ENCODE data around the gene EXOSC5. TPM values are rescaled to one million over a fixed set of nuclear protein-coding genes. Genes with fewer than 3 reads are reported as not detected.
"Not testable (repeated sequence)": the region's sequence is repeated elsewhere in the genome, so short reads cannot be mapped to it uniquely, and the experiment has no call there.

EXOSC5 gene
- total RNA-seq, 1 experiment from 2014 or later, result 25.2 TPM

DNA sequence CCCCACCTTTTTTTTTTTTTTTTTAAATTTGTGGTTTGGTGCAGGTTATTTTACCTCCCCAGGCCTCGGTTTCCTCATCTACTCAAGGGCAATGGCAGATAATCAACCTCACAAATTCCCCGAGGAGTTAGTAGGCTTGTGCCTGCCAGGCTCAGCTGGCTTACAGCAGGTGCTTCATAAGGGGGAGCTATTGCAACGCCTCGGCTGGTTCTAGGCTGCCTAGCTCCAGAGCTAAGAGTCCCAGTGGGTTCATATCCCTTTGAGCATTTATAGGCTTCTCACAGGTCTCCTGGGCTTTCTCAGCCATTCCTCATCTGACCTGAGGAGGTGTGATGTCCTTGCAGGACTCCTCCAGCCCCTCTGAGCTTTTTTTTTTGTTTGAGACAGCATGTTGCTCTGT lies 11.1 kb upstream of the EXOSC5 start:
- DNase-seq (ENCODE audit: low read depth), result no peak

- DNase-seq (ENCODE audit: low read depth), result no peak
Measured at GRCh38 chr19:41407271-41407670, 10.1 kb upstream of the EXOSC5 start.

DNA sequence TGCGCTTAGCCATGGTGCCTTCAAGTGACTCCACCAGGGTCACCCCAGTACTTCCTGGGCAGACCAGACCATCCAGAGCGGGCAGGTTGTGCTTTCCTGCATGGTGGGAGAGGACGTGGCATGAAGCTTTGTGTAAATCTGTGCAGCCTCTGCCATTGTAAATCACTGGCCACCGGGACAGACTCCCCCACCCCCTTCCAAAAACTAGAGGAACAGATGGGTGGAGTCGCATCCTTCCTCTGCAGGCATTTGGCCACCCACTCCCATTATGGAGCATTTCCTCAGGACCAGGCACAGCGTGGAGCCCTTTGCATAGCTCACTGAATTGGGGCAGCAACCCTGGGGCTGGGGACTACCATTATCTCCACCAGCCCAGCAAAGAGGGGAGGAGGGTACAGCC lies 8.6 kb upstream of the EXOSC5 start:
- no peak for DNase-seq (ENCODE audit: low read depth)

- DNase-seq (ENCODE audit: low read depth), result no peak
Measured at GRCh38 chr19:41403181-41403970, 6.2 kb upstream of the EXOSC5 start.

GRCh38 chr19:41402010-41402409 lies 4.9 kb upstream of the EXOSC5 start:
- DNase-seq (ENCODE audit: low read depth), result no peak

GRCh38 chr19:41401483-41401882 lies 4.3 kb upstream of the EXOSC5 start:
- DNase-seq (ENCODE audit: low read depth), result no peak

- no peak for DNase-seq (ENCODE audit: low read depth)
Measured at GRCh38 chr19:41399525-41399924, 2.4 kb upstream of the EXOSC5 start.

DNA sequence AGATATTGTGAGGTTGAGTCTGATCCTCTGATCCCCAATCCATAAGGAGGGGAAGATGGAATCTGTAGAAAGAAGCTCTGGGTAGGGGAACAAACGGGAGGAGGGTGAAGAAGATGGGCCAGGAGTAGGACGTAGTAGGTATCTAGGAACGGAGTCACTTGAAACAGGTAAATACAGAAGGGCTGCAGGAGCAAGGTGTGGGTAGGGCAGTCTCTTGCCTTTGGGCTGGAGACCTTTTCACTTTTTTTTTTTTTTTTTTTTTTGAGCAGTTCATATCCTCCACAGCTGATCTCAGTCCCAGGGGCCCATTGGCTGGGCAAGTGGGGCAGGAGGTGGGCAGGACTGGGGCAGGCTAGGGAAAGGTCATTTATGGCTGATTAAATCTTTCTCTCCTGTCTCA lies 1.9 kb upstream of the EXOSC5 start:
- no peak for DNase-seq (ENCODE audit: low read depth)

DNA sequence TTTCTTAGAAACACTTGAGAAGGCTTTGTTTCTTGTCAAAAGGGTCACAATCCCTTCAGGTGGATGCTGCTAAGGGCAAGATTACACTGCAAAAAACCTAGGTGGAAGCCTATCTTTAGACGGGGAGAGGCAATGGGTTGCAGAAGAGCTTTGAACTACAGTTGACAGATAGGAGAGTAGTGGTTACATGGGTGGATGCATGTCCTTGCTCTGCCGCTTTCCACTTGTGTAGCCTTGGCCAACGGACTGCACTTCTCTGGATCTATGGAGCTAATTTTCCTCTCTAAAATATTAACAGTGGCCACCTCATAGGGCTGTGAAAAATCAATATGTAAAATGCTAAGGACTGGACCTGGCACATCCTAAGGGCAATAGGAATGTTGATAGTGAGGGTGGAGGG lies 1.4 kb upstream of the EXOSC5 start:
- no peak for DNase-seq (ENCODE audit: low read depth)

- DNase-seq (ENCODE audit: low read depth), result no peak
Measured at GRCh38 chr19:41398050-41398418, 875 bp upstream of the EXOSC5 start.

GRCh38 chr19:41395355-41395754 lies 1.8 kb downstream of the EXOSC5 start:
- DNase-seq (ENCODE audit: low read depth), result no peak

- DNase-seq (ENCODE audit: low read depth), result no peak
Measured at GRCh38 chr19:41392775-41393174, 4.4 kb downstream of the EXOSC5 start.

- no peak for DNase-seq (ENCODE audit: low read depth)
Measured at GRCh38 chr19:41391618-41392017, 5.5 kb downstream of the EXOSC5 start.

DNA sequence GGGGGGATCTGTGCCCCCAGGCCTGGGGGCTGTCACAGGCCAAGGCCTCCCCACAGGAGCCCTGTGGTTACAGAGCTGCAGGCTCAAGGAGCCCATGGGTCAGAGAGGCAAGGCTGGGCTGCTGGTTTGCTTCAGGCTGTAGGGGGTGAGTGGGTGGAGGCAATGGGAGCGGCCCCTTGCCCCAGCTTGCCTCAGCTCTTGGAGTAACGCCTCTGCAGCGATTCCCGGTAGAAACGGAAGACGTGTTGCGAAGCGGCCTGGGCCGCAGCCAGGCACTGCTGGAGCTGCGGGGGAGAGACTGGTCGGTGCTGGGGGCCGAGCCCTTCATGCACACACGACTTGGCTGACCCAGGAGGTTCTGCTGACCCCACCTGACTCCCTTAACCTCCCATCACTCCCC lies 10.7 kb downstream of the EXOSC5 start:
- no peak for DNase-seq (ENCODE audit: low read depth)

DNA sequence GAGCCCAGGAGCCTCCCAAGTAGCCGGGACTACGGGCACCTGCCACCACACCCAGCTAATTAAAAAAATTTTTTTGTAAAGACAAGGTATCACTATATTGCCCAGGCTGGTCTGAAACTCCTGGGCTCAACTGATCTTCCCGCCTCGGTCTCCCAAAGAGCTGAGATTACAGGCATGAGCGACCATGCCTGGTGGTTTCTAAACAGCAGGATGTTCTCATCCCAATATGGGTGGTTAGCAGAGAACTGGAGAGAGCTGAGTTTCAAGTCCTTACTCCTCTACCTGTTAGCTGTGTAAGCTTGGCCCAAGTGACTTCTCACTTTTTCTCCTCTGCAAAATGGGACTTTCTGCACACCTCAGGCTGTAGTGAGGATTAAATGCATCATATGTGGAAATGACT lies 12.8 kb downstream of the EXOSC5 start:
- DNase-seq (ENCODE audit: low read depth), result no peak

DNA sequence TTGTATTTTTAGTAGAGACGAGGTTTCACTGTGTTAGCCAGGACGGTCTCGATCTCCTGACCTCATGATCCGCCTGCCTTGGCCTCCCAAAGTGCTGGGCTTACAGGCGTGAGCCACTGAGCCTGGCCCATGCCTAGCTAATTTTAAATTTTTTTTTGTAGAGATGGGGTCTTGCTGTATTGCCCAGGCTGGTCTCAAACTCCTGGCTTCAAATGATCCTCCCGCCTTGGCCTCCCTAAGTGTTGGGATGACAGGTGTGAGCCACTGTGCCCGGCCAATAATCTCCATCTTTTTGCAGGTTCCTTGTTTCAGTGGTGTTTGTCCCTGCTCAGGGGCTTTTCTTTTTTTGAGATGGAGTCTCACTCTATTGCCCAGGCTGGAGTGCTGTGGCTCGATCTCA lies 15.6 kb downstream of the EXOSC5 start:
- DNase-seq (ENCODE audit: low read depth), result not testable (repeated sequence)

- no peak for DNase-seq (ENCODE audit: low read depth)
Measured at GRCh38 chr19:41377977-41378709, 19.0 kb downstream of the EXOSC5 start.

- DNase-seq (ENCODE audit: low read depth), result no peak
Measured at GRCh38 chr19:41376998-41377365, 20.2 kb downstream of the EXOSC5 start.

DNA sequence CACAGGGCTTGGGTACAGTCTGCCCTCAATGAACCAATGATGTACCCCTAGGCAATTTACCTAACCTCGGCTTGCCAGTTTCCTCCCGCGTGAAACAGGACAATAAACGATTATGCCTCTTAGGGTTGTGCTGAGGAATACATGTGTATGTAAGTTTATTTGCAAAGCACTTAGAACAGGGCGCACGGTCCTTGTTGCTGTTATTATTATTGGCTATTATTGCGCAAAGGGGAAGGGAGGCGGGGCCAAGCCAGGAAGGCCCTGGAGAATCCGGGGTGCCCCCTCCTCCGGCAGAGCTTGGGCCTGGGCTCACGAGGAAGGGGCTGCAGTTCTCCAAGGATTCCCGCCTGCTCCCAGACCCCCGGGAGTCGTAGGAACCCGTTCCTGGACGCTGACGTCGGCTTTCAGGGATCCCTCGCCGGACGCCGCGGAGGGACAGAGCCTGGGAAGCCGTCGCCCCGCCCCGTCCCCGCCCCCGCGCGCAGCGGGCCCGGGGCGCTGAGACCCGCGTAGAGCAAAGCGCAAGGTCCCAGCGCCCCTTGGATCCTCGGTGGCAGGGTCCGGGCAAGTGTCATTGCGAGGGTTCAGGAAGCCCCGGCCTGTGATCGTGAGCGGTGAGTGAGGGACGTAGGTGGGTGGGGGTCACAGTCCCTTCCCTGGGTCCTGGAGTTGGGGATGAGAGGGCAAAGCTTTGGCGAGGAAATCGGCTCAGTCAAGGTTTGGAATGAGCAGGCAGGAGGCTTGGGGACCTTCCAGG lies 20.7 kb downstream of the EXOSC5 start, which contains the start of gene TMEM91:
Gene TMEM91, plus strand, starts transcription at position 293 of the 757 bp plus-strand sequence. CDS start 1,777 bp downstream, outside the sequence.
- no peak for DNase-seq (ENCODE audit: low read depth)

- DNase-seq (ENCODE audit: low read depth), result peak; percentile 87
Measured at GRCh38 chr19:41373993-41374392, 23.2 kb downstream of the EXOSC5 start.

- no peak for DNase-seq (ENCODE audit: low read depth)
Measured at GRCh38 chr19:41372501-41372900, 24.7 kb downstream of the EXOSC5 start.

DNA sequence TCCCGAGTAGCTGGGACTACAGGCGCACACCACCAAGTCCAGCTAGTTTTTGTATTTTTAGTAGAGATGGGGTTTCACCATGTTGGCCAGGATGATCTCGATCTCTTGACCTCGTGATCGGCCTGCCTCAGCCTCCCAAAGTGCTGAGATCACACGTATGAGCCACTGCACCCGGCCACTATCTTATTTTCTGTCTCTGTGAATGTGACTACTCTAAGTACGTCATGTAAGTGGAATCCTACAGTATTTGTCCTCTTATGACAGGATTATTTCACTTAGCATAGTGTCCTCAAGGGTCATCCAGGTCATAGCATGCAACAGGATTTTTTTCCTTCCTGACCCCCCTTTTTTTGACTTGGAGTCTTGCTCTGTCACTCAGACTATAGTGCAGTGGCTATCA lies 25.6 kb downstream of the EXOSC5 start:
- no peak for DNase-seq (ENCODE audit: low read depth)

DNA sequence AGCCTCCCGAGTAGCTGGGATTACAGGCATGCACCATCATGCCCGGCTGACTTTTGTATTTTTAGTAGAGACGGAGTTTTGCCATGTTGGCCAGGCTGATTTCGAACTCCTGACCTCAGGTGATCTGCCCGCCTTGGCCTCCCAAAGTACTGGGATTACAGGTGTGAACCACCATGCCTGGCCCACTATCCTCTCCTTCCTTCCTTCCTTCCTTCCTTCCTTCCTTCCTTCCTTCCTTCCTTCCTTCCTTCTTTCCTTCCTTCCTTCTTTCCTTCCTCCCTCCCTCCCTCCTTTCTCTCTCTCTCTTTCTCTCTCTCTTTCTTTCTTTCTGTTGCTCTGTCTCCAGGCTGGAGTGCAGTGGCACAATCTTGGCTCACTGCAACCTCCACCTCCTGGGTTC lies 26.0 kb downstream of the EXOSC5 start:
- not testable (repeated sequence) for DNase-seq (ENCODE audit: low read depth)
